ENCODE measurements around the gene CAND1.
A peak's percentile ranks its signal among the peaks of the same experiment; 100 is the strongest.

CAND1 gene

GRCh38 chr12:67348683-67349082 is 79.5 kb downstream of the CAND1 start:
- H3K27me3 ChIP-seq (ENCODE audit: control insufficient read depth, insufficient read depth, low read length), result no peaks in the 10 kb centered on the region

DNA sequence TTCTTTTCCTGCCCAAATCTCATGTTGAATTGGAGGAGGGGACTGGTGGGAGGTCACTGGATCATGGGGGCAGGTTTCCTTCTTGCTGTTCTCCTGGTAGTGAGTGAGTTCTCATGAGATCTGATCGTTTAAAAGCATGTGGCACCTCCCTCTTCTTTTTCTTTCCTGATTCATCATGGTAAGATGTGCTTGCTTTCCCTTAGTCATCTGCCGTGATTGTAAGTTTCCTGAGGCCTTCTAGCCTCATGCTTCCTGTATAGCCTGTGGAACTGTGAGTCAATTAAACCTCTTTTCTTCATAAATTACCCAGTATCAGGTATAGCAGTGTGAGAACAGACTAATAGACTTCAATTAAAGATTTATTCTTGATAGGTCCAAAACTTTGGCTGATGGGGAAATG is 83.5 kb downstream of the CAND1 start:
- Histone ChIP-seq H3K4me2 (ENCODE audit: low read length) (no peak overlapping the region), H3K79me2 (no peaks in the 10 kb centered on the region), H2AFZ (no peak overlapping the region), H3K27ac (no peak overlapping the region), H3K9ac (no peak overlapping the region), H3K27me3 (ENCODE audit: control insufficient read depth, insufficient read depth, low read length) (no peaks in the 10 kb centered on the region), H3K9me3 (ENCODE audit: control insufficient read depth, low read length) (no peaks in the 10 kb centered on the region), H3K4me3 (ENCODE audit: low read depth, low read length) (no peak overlapping the region), H3K36me3 (ENCODE audit: control insufficient read depth, insufficient read depth, low read length) (no peaks in the 10 kb centered on the region), H3K4me1 (no peaks in the 10 kb centered on the region)
- TF ChIP-seq, protein P1, sequence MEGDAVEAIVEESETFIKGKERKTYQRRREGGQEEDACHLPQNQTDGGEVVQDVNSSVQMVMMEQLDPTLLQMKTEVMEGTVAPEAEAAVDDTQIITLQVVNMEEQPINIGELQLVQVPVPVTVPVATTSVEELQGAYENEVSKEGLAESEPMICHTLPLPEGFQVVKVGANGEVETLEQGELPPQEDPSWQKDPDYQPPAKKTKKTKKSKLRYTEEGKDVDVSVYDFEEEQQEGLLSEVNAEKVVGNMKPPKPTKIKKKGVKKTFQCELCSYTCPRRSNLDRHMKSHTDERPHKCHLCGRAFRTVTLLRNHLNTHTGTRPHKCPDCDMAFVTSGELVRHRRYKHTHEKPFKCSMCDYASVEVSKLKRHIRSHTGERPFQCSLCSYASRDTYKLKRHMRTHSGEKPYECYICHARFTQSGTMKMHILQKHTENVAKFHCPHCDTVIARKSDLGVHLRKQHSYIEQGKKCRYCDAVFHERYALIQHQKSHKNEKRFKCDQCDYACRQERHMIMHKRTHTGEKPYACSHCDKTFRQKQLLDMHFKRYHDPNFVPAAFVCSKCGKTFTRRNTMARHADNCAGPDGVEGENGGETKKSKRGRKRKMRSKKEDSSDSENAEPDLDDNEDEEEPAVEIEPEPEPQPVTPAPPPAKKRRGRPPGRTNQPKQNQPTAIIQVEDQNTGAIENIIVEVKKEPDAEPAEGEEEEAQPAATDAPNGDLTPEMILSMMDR (IDR thresholded peaks at IDR 0.05), result no peak

More at GRCh38 chr12:67348683-67349082, 79.5 kb downstream of the CAND1 start:
- Histone ChIP-seq H3K4me3 (ENCODE audit: low read depth, low read length) (no peak overlapping the region), H2AFZ (no peak overlapping the region), H3K79me2 (no peaks in the 10 kb centered on the region), H3K4me1 (no peaks in the 10 kb centered on the region), H3K36me3 (ENCODE audit: control insufficient read depth, insufficient read depth, low read length) (no peaks in the 10 kb centered on the region), H3K4me2 (ENCODE audit: low read length) (no peak overlapping the region), H3K9me3 (ENCODE audit: control insufficient read depth, low read length) (no peaks in the 10 kb centered on the region), H3K27ac (no peak overlapping the region), H3K9ac (no peak overlapping the region)
- TF ChIP-seq, protein P1 (IDR thresholded peaks at IDR 0.05), result no peak

GRCh38 chr12:67354322-67354721 is 85.2 kb downstream of the CAND1 start:
- Histone ChIP-seq H3K27ac (no peak overlapping the region), H2AFZ (peak overlapping the region; percentile 43), H3K4me1 (no peaks in the 10 kb centered on the region), H3K9ac (no peak overlapping the region), H3K4me3 (ENCODE audit: low read depth, low read length) (no peak overlapping the region), H3K4me2 (ENCODE audit: low read length) (no peak overlapping the region), H3K79me2 (no peaks in the 10 kb centered on the region), H3K27me3 (ENCODE audit: control insufficient read depth, insufficient read depth, low read length) (no peaks in the 10 kb centered on the region), H3K9me3 (ENCODE audit: control insufficient read depth, low read length) (no peaks in the 10 kb centered on the region), H3K36me3 (ENCODE audit: control insufficient read depth, insufficient read depth, low read length) (no peaks in the 10 kb centered on the region)
- TF ChIP-seq, protein P1 (IDR thresholded peaks at IDR 0.05), result no peak

DNA sequence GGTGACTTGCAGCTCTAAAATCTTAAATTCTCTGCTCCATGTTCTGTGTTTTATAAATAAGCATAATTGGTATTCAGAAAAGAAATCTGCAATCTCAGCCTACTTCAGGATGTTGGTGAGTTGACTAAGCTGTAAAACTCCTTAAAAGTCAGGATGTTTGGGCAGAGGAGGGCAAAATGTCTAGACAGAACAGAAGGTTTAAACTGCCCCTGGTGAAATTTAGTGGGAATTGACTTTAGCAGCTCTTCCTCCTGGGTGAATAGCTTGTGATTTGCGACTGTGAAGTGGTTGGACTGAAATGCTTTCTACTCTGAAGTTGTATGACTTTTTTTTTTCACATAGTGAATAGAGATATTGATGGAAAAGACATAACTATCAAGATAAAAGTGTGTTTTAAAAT is 85.8 kb downstream of the CAND1 start:
- no peak overlapping the region for H3K9ac ChIP-seq
- H3K27me3 ChIP-seq (ENCODE audit: control insufficient read depth, insufficient read depth, low read length), result no peaks in the 10 kb centered on the region
- no peaks in the 10 kb centered on the region for H3K36me3 ChIP-seq (ENCODE audit: control insufficient read depth, insufficient read depth, low read length)
- H3K4me2 ChIP-seq (ENCODE audit: low read length), result no peak overlapping the region
- TF ChIP-seq, protein P1 (IDR thresholded peaks at IDR 0.05), result no peak
- no peaks in the 10 kb centered on the region for H3K4me1 ChIP-seq
- H3K79me2 ChIP-seq, result no peaks in the 10 kb centered on the region
- H3K9me3 ChIP-seq (ENCODE audit: control insufficient read depth, low read length), result no peaks in the 10 kb centered on the region
- no peak overlapping the region for H3K27ac ChIP-seq
- H3K4me3 ChIP-seq (ENCODE audit: low read depth, low read length), result no peak overlapping the region
- no peak overlapping the region for H2AFZ ChIP-seq
